ENCODE measurements around the gene TTC27. TPM values are rescaled to one million over a fixed set of nuclear protein-coding genes. Genes with fewer than 3 reads are reported as not detected.
A peak's percentile ranks its signal among the peaks of the same experiment; 100 is the strongest.

Gene TTC27
- total and polyA plus RNA-seq, 2 of the 13 experiments (the other 11 are each of a cell fraction or from before 2014, with no cell fraction given): 26.7 to 44.7 TPM

- TF ChIP-seq CENPT (CRISPR knock-in tag; IDR thresholded peaks at IDR 0.05; ENCODE audit: low read depth) (no peak), CTCF (CRISPR knock-in tag; IDR thresholded peaks at IDR 0.05) (peak; percentile 14; the same call in 1 of the 2 replicates), YEATS2 (CRISPR knock-in tag; IDR thresholded peaks at IDR 0.05; ENCODE audit: borderline replicate concordance) (peak; percentile 82; the same call in 1 of the 2 replicates), AHDC1 (CRISPR knock-in tag; IDR thresholded peaks at IDR 0.05; ENCODE audit: borderline replicate concordance) (peak; percentile 60; the same call in 1 of the 2 replicates), ARHGAP35 (CRISPR knock-in tag; IDR thresholded peaks at IDR 0.05; ENCODE audit: borderline replicate concordance) (no peak), IKZF5 (CRISPR knock-in tag; IDR thresholded peaks at IDR 0.05) (peak; percentile 82), PRDM15 (CRISPR knock-in tag; IDR thresholded peaks at IDR 0.05) (0 out of 2 replicates have a peak, but pooled peaks have one; percentile 13), TFDP2 (CRISPR knock-in tag; IDR thresholded peaks at IDR 0.05) (peak; percentile 42; the same call in 1 of the 2 replicates), NFATC3 (CRISPR knock-in tag; IDR thresholded peaks at IDR 0.05) (peak; percentile 89; the same call in 1 of the 2 replicates)
These were observed at the start of gene TTC27 (continued) for GRCh38 chr2:32627814-32628579.

Measured in HepG2 (cell line).